HG02798 (cell line): ENCODE results near the gene SKOR1.

Experiments used
- ATAC-seq: cut with Tn5 transposase; IDR thresholded peaks from one replicate; pipeline ENCODE4 v1.9.1; 2021; ENCODE audit warnings: mild to moderate bottlenecking; ENCODE audit not compliant: unreplicated experiment, poor library complexity

SKOR1 gene

GRCh38 chr15:67828969-67829646 lies 3.8 kb downstream of the SKOR1 start:
- no peak for ATAC-seq

- no peak for ATAC-seq
These were observed 4.6 kb downstream of the SKOR1 start for GRCh38 chr15:67829647-67830504.

- ATAC-seq = no peak
These were observed 6.1 kb downstream of the SKOR1 start for GRCh38 chr15:67831363-67831762.

- ATAC-seq = no peak
These were observed 6.8 kb downstream of the SKOR1 start for GRCh38 chr15:67832031-67832551.

- no peak for ATAC-seq
These were observed 7.8 kb downstream of the SKOR1 start for GRCh38 chr15:67832897-67833709.

GRCh38 chr15:67833710-67834511 lies 8.6 kb downstream of the SKOR1 start:
- ATAC-seq = peak; percentile 37

- ATAC-seq = no peak
These were observed 9.4 kb downstream of the SKOR1 start for GRCh38 chr15:67834581-67835296.

GRCh38 chr15:67835297-67836133 lies 10.2 kb downstream of the SKOR1 start:
- no peak for ATAC-seq

GRCh38 chr15:67836134-67836455 lies 10.8 kb downstream of the SKOR1 start:
- ATAC-seq = no peak

- no peak for ATAC-seq
These were observed 11.2 kb downstream of the SKOR1 start for GRCh38 chr15:67836477-67836876.

- ATAC-seq = no peak
These were observed 11.6 kb downstream of the SKOR1 start for GRCh38 chr15:67836955-67837354.

- ATAC-seq = no peak
These were observed 13.6 kb downstream of the SKOR1 start for GRCh38 chr15:67838789-67839332.

- ATAC-seq = no peak
These were observed 14.2 kb downstream of the SKOR1 start for GRCh38 chr15:67839499-67839928.

GRCh38 chr15:67839929-67840748 lies 14.8 kb downstream of the SKOR1 start, which contains the start of gene RNU6-1:
TSS of gene RNU6-1 (minus strand) at chr15:67840045.
- ATAC-seq = peak; percentile 93

- ATAC-seq = no peak
These were observed 15.6 kb downstream of the SKOR1 start for GRCh38 chr15:67840749-67841512.

GRCh38 chr15:67841513-67841762 lies 16.1 kb downstream of the SKOR1 start:
- ATAC-seq = no peak

GRCh38 chr15:67843092-67843501 lies 17.8 kb downstream of the SKOR1 start:
- no peak for ATAC-seq
